Lower lobe of right lung (tissue), 2 donors: ENCODE data around the gene KCNQ4. TPM values are rescaled to one million over a fixed set of nuclear protein-coding genes. Genes with fewer than 3 reads are reported as not detected.

Source experiments
- ATAC-seq, 2 donors: fragments of 200-7000 bp; cut with Tn5 transposase; one replicate each; pipeline ENCODE4 v1.9.1; 2020 to 2022; ENCODE audit warnings: mild to moderate bottlenecking in 2 of 2, moderate library complexity in 2 of 2
- DNase-seq: peaks from one replicate; pipeline ENCODE4 v3.0.0-alpha.2; 2020
- H3K27ac ChIP-seq: fragments of 200-600 bp; one replicate; pipeline ENCODE4 v1.8.0; 2022
- H3K27me3 ChIP-seq: fragments of 200-600 bp; one replicate; pipeline ENCODE4 v1.8.0; 2022; ENCODE audit warnings: low read depth
- H3K36me3 ChIP-seq: fragments of 200-600 bp; one replicate; pipeline ENCODE4 v1.8.0; 2022; ENCODE audit warnings: mild to moderate bottlenecking
- H3K4me1 ChIP-seq: fragments of 200-600 bp; one replicate; pipeline ENCODE4 v1.8.0; 2022
- H3K4me3 ChIP-seq: fragments of 200-600 bp; one replicate; pipeline ENCODE4 v1.8.0; 2022; ENCODE audit warnings: mild to moderate bottlenecking
- H3K9me3 ChIP-seq: fragments of 200-600 bp; one replicate; pipeline ENCODE4 v1.8.0; 2022
- intact Hi-C: fragments of 100-400 bp; cut with DNase I; formaldehyde crosslinking; loops from one replicate; pipeline ENCODE4 v1.11.0; 2022
- total RNA-seq: library from RNA; stranded (reverse); fragmentation: NEBNext Ultra II Directional; extraction: Animal tissue kit (Norgen Biotek cat#: 25700); gene quantifications from one replicate; pipeline ENCODE4 v1.2.1, GENCODE V29; 2021
- TF ChIP-seq, protein P1 (sequence below): fragments of 200-600 bp; IDR thresholded peaks from one replicate; pipeline ENCODE4 v1.8.0; 2022; ENCODE audit warnings: antibody characterized with exemption, mild to moderate bottlenecking
- donor health status: DM: no; HTN: yes; CAD: no; lungs with severe emphysema.

Gene KCNQ4
- total RNA-seq, 1 donor from 2014 or later = 0.89 TPM

DNA sequence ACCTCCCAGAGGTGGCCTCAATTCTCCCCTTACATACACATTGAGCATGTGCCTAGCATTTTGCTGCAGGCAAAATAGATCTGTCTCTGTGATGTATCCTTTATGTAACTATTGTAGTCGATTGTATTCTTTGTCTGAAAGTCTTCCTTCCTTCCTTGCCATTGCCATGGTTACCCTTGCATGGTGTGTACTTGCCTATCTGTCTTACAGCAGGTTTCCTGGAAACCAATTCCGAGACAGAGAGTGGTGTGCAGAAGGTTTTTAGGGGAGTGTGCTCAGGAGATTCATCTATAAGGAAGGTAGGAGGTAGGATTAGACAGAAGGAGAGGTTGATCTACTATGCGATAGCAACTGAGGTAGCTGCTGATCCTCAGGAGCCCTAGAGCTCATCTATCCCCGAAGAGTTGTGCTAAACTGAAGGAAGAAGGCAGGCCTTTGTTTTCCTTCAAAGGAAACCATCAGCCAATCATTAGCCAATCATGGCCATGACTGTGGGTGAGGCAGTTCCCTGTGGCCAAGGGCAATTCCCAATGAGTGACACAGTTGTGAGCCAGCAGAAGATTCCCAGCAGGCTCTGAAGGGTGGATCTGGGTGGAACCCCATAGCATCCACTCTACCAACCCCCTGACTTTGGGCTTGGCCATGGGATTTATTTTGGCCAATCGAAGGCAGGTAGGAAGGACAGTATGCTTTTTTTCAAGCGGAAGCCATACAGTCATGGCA lies 63.6 kb downstream of the KCNQ4 start:
- Histone ChIP-seq H3K27me3 (no peaks in the 10 kb centered on the region), H3K36me3 (no peaks in the 10 kb centered on the region), H3K9me3 (no peaks in the 10 kb centered on the region), H3K27ac (no peak overlapping the region), H3K4me1 (peaks cover 6% of the 10 kb centered on the region), H3K4me3 (no peak overlapping the region)
- intact Hi-C loops = loop anchor here (5.0 kb wide), 1 partner anchor 230 kb away; no protein-coding TSS in a partner anchor
- DNase-seq = no peak
- ATAC-seq = no peak
- TF ChIP-seq, protein P1, sequence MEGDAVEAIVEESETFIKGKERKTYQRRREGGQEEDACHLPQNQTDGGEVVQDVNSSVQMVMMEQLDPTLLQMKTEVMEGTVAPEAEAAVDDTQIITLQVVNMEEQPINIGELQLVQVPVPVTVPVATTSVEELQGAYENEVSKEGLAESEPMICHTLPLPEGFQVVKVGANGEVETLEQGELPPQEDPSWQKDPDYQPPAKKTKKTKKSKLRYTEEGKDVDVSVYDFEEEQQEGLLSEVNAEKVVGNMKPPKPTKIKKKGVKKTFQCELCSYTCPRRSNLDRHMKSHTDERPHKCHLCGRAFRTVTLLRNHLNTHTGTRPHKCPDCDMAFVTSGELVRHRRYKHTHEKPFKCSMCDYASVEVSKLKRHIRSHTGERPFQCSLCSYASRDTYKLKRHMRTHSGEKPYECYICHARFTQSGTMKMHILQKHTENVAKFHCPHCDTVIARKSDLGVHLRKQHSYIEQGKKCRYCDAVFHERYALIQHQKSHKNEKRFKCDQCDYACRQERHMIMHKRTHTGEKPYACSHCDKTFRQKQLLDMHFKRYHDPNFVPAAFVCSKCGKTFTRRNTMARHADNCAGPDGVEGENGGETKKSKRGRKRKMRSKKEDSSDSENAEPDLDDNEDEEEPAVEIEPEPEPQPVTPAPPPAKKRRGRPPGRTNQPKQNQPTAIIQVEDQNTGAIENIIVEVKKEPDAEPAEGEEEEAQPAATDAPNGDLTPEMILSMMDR = no peak

DNA sequence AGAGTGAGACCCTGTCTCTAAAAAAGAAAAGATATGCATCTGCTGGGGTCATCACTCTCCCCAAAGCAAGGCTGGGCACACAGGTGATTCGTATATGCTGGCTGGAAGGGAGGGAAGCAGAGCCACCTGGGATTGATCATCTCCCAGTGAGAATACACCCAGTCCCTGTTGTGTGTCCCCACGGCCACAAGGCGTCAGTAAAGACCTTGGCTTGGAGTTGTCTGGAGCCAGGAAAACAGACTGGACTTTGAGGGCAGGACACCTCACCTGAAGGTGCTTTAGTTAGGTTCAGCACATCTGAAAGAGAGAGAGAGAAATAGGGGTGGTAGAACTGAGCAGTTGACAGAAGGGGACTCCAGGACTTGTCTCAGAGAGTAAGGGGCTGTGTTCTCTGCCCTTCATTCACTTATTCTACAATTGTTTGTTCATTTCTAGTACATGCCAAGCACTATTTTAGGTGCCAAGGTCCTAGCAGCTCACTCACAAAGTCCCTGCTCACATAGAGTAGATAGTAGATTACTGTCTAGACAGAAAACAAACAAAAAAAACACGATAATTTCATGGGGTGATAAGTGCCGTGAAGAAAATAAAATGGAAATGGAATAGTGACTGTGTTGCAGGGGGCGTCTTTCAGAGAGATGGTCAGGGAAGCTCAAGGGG lies 65.1 kb downstream of the KCNQ4 start:
- ATAC-seq = peak; percentile 86 to 93
- no peak overlapping the region for H3K4me3 ChIP-seq
- peak; percentile 61 for DNase-seq
- H3K36me3 ChIP-seq = no peaks in the 10 kb centered on the region
- TF ChIP-seq, protein P1 = peak; percentile 82
- no peaks in the 10 kb centered on the region for H3K9me3 ChIP-seq
- no peak overlapping the region for H3K27ac ChIP-seq
- H3K4me1 ChIP-seq = peaks cover 6% of the 10 kb centered on the region
- H3K27me3 ChIP-seq = no peaks in the 10 kb centered on the region
- intact Hi-C loops = loop anchor here (5.0 kb wide), 1 partner anchor 231 kb away; no protein-coding TSS in a partner anchor

DNA sequence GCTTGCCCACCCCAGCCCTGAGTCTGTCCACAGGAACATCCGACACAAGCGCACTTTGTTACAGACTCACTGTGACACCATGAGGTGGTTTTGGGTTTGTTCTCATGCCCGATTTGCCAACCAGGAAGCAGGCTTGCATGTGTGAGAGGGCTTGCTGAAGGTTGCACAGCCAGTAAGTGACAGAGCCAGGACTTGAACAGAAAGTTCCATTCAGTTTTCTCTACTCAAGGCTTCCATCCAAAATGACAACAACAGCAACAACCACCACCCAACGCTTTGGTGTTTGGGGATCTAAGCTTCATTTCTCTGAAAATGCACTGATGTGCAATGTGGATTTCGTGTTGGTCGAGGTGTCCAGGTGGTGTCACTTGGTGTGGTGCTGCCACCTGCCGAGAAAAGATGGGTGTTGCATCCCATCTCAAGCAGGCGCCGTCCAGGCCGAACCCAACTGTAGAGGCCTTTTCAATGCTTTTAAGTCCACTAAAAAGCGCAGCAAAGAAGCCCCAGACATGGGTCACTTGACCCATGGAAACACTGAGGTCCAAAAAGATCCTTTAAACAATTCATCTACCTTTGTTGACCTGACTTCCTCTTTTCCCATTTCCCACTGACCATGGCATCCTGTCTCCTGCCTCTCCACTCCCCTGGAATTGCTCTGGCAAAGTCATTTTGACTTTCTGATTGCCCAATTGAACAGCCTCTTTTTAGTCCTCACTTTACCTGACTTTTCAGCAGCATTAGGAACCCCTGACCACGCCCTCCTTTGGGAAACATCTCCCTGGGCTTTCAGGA lies 66.4 kb downstream of the KCNQ4 start:
- Histone ChIP-seq H3K9me3 (no peaks in the 10 kb centered on the region), H3K27me3 (no peaks in the 10 kb centered on the region), H3K36me3 (no peaks in the 10 kb centered on the region), H3K4me3 (no peak overlapping the region), H3K27ac (no peak overlapping the region), H3K4me1 (peaks cover 6% of the 10 kb centered on the region)
- intact Hi-C loops = loop anchor here (5.0 to 10.0 kb wide), 2 partner anchors 105 to 233 kb away; no protein-coding TSS in a partner anchor
- DNase-seq = peak; percentile 81
- TF ChIP-seq, protein P1 = peak; percentile 91
- ATAC-seq = peak; percentile 89 to 91

DNA sequence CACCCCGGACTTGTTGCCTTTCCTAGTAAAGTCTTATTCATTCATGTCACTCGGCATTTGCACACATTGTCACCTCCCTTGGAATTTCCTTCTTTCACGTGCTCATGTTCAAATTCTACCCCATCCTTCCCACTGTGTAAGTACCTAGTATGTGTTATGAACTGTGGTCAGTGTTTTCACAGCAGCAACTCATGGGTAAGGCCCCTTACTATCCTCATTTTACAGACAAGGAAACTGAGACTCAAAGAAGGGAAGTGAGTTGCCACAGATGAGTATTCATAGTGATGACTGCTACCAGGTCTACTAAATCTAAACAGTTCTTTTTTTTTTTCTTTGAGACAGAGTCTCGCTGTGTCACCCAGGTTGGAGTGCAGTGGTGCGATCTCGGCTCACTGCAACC lies 68.1 kb downstream of the KCNQ4 start:
- DNase-seq = no peak
- no peak overlapping the region for H3K27ac ChIP-seq
- TF ChIP-seq, protein P1 = no peak
- H3K27me3 ChIP-seq = no peaks in the 10 kb centered on the region
- H3K9me3 ChIP-seq = no peaks in the 10 kb centered on the region
- no peak overlapping the region for H3K4me3 ChIP-seq
- H3K4me1 ChIP-seq = peaks cover 6% of the 10 kb centered on the region
- intact Hi-C loops = loop anchor here (10.0 kb wide), 1 partner anchor 103 kb away; no protein-coding TSS in a partner anchor
- no peak for ATAC-seq
- no peaks in the 10 kb centered on the region for H3K36me3 ChIP-seq
